ENCODE data around the gene VDAC2. TPM values are rescaled to one million over a fixed set of nuclear protein-coding genes. Genes with fewer than 3 reads are reported as not detected.

The VDAC2 gene
- total RNA-seq, 4 donors from 2014 or later: 113 to 144 (median 122) TPM

DNA sequence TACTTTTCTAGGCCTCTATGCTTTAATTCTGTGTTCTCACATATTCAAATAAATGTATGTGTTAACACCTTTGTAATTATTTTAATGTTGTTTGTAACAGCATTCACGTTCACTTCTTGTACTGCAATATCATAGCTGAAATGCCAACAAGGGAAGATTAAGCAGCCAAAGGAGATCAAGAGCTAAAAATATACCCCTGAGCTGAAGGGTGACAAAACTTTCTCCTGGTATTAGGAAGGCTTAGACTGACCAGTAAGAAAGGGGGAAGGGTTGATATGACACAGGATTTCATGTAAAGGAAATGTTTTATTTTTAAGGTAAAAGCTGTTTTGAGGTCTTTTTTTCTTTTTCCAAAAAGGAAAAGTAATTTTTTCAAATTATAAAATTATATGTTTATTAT, 40.4 kb upstream of the VDAC2 start:
- DNase-seq: no peak
- Histone ChIP-seq H3K36me3 (no peaks in the 10 kb centered on the region), H3K27ac (no peak overlapping the region), H3K9me3 (no peaks in the 10 kb centered on the region), H3K27me3 (no peaks in the 10 kb centered on the region), H3K4me1 (peaks cover 7% of the 10 kb centered on the region in 2 donors), H3K4me3 (replicated peaks in 1 of 3) (no peak overlapping the region)
- no peak for TF ChIP-seq POLR2A (IDR thresholded peaks at IDR 0.05)
- TF ChIP-seq, protein P1, sequence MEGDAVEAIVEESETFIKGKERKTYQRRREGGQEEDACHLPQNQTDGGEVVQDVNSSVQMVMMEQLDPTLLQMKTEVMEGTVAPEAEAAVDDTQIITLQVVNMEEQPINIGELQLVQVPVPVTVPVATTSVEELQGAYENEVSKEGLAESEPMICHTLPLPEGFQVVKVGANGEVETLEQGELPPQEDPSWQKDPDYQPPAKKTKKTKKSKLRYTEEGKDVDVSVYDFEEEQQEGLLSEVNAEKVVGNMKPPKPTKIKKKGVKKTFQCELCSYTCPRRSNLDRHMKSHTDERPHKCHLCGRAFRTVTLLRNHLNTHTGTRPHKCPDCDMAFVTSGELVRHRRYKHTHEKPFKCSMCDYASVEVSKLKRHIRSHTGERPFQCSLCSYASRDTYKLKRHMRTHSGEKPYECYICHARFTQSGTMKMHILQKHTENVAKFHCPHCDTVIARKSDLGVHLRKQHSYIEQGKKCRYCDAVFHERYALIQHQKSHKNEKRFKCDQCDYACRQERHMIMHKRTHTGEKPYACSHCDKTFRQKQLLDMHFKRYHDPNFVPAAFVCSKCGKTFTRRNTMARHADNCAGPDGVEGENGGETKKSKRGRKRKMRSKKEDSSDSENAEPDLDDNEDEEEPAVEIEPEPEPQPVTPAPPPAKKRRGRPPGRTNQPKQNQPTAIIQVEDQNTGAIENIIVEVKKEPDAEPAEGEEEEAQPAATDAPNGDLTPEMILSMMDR (IDR thresholded peaks at IDR 0.05): no peak
- intact Hi-C loops (cut with DNase I): no loop called here
- WGBS, 2 donors: 81 to 87% methylated on average over 1 of the region's 1 CpG

DNA sequence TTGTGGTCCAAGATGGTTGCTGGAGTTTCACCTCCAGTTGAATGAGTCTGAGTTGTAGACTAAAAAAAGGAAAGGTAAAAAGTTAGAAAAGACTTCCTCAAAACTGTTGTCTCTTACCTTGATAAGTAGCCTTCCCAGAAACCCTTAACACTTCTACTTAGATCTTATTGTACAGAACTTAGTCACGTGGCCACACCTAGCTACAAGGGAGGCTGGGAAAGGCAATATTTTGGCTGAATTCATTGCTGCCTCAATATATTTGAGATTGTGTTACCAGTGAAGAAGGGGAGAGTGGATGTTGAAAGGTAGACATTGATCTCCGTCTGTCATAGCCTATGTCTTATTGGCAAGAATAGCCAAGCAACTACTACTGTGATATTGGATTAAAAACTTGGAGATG, 35.5 kb upstream of the VDAC2 start:
- peaks cover 6 to 9% of the 10 kb centered on the region in 2 donors for H3K4me1 ChIP-seq
- no peaks in the 10 kb centered on the region for H3K9me3 ChIP-seq
- no peaks in the 10 kb centered on the region for H3K27me3 ChIP-seq
- TF ChIP-seq POLR2A (IDR thresholded peaks at IDR 0.05): no peak
- TF ChIP-seq, protein P1 (IDR thresholded peaks at IDR 0.05): no peak
- no peak overlapping the region for H3K27ac ChIP-seq
- no peaks in the 10 kb centered on the region for H3K36me3 ChIP-seq
- intact Hi-C loops (cut with DNase I): no loop called here
- 97 to 100% methylated on average over 2 of the region's 2 CpGs for WGBS, 2 donors
- no peak for DNase-seq
- no peak overlapping the region for H3K4me3 ChIP-seq (replicated peaks in 1 of 3)

GRCh38 chr10:75176046-75176445, 34.5 kb upstream of the VDAC2 start:
- no peak overlapping the region for H3K4me3 ChIP-seq (replicated peaks in 1 of 3)
- H3K27ac ChIP-seq: no peak overlapping the region
- H3K9me3 ChIP-seq: no peaks in the 10 kb centered on the region
- intact Hi-C loops (cut with DNase I): no loop called here
- DNase-seq: no peak
- 92% methylated on average over 6 of the region's 6 CpGs for WGBS, 2 donors
- no peaks in the 10 kb centered on the region for H3K36me3 ChIP-seq
- TF ChIP-seq, protein P1 (IDR thresholded peaks at IDR 0.05): no peak
- TF ChIP-seq POLR2A (IDR thresholded peaks at IDR 0.05): no peak
- no peaks in the 10 kb centered on the region for H3K27me3 ChIP-seq
- H3K4me1 ChIP-seq: peaks cover 6 to 9% of the 10 kb centered on the region in 2 donors

- no peak for DNase-seq
- TF ChIP-seq POLR2A (IDR thresholded peaks at IDR 0.05): no peak
- TF ChIP-seq, protein P1 (IDR thresholded peaks at IDR 0.05): no peak
- Histone ChIP-seq H3K4me1 (peaks cover 6 to 9% of the 10 kb centered on the region in 2 donors), H3K36me3 (no peaks in the 10 kb centered on the region), H3K27ac (no peak overlapping the region), H3K4me3 (replicated peaks in 1 of 3) (no peak overlapping the region), H3K27me3 (no peaks in the 10 kb centered on the region), H3K9me3 (no peaks in the 10 kb centered on the region)
- WGBS, 2 donors: 96% methylated on average over 1 of the region's 1 CpG
- intact Hi-C loops (cut with DNase I): no loop called here
Observed at GRCh38 chr10:75176736-75177135, 33.9 kb upstream of the VDAC2 start.

DNA sequence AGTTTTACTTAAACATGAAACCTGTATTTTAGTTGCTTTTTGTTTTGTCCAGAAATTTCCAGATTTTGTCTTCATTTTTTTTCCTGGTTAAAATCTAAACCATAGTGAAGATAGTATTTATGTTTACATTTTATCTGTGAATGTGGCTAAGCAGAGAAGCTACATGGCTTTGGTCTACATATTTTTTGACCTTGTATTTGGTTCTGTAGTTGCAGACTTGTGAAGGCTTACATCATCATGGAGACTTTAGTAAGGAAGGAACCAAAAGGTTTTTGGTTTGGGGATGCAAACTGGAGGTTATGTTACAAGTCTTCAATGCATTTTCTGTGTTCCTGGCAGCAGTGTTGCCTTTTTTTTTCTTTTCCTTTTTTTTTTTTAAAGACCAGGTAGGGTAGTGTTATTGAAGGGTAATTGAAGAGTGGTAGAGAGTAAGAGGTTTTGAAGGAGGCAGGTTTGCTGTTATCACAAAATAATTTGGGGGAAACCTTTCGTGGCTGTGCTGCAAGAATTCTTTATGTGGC, 30.9 kb upstream of the VDAC2 start:
- WGBS, 2 donors: 85 to 90% methylated on average over 1 of the region's 1 CpG
- H3K9me3 ChIP-seq: no peaks in the 10 kb centered on the region
- peaks cover 6 to 9% of the 10 kb centered on the region in 2 donors for H3K4me1 ChIP-seq
- no peak overlapping the region for H3K4me3 ChIP-seq (replicated peaks in 1 of 3)
- intact Hi-C loops (cut with DNase I): no loop called here
- no peak for DNase-seq
- no peaks in the 10 kb centered on the region for H3K36me3 ChIP-seq
- TF ChIP-seq, protein P1 (IDR thresholded peaks at IDR 0.05): no peak
- TF ChIP-seq POLR2A (IDR thresholded peaks at IDR 0.05): no peak
- H3K27ac ChIP-seq: no peak overlapping the region
- no peaks in the 10 kb centered on the region for H3K27me3 ChIP-seq
